SK-N-MC (cell line): Measurements from ENCODE around the gene FZD2.

ENCODE experiments used
- DNase-seq: peaks from one replicate; pipeline ENCODE4 v3.0.0-alpha.2; 2011; ENCODE audit warnings: low read depth, low spot score
- H3K27ac ChIP-seq: fragments of 200-600 bp; sonication (generic); 2 replicates; pipeline ENCODE4 v1.5.1; 2016; ENCODE audit warnings: mixed run types
- H3K36me3 ChIP-seq: fragments of 200-600 bp; sonication (generic); 2 replicates; pipeline ENCODE4 v1.6.1; 2017; ENCODE audit warnings: antibody characterized with exemption, low read length, mixed read lengths; ENCODE audit not compliant: insufficient read depth
- H3K4me3 ChIP-seq: fragments of 200-600 bp; sonication (generic); 2 replicates; pipeline ENCODE4 v1.5.1; 2016
- H3K9ac ChIP-seq: fragments of 200-600 bp; sonication (generic); 2 replicates; pipeline ENCODE4 v1.8.0; 2017; ENCODE audit warnings: mixed run types, mixed read lengths; ENCODE audit not compliant: insufficient read length
- H3K9me3 ChIP-seq: fragments of 200-600 bp; sonication (generic); 2 replicates; pipeline ENCODE4 v1.6.1; 2017; ENCODE audit warnings: low read depth, mild to moderate bottlenecking, antibody characterized with exemption, low read length, moderate library complexity, mixed read lengths
- EZH2 ChIP-seq: fragments of 200-600 bp; sonication (generic); IDR thresholded peaks from one replicate; pipeline ENCODE4 v1.6.1; 2017; ENCODE audit warnings: antibody characterized with exemption
- FOXP2 ChIP-seq: optimal IDR thresholded peaks from 2 replicates; pipeline ENCODE3; 2011; ENCODE audit warnings: mild to moderate bottlenecking, moderate library complexity; ENCODE audit not compliant: insufficient read depth; ENCODE audit errors: extremely low read length, control extremely low read depth
- POLR2AphosphoS5 ChIP-seq: IDR thresholded peaks from 2 replicates; pipeline ENCODE4 v1.6.1; 2012; ENCODE audit warnings: mild to moderate bottlenecking, low read depth, low read length, borderline replicate concordance

The FZD2 gene

GRCh38 chr17:44598932-44599297, 41.6 kb downstream of the FZD2 start:
- H3K9ac ChIP-seq, result no peak overlapping the region
- no peaks in the 10 kb centered on the region for H3K36me3 ChIP-seq
- no peaks in the 10 kb centered on the region for H3K9me3 ChIP-seq
- no peak overlapping the region for H3K4me3 ChIP-seq
- no peak for TF ChIP-seq FOXP2
- no peak for TF ChIP-seq POLR2AphosphoS5
- TF ChIP-seq EZH2, result no peak
- no peak for DNase-seq
- H3K27ac ChIP-seq, result no peak overlapping the region

GRCh38 chr17:44599298-44600175, 42.3 kb downstream of the FZD2 start:
- Histone ChIP-seq H3K9ac (no peak overlapping the region), H3K36me3 (no peaks in the 10 kb centered on the region), H3K4me3 (no peak overlapping the region), H3K27ac (no peak overlapping the region), H3K9me3 (no peaks in the 10 kb centered on the region)
- TF ChIP-seq POLR2AphosphoS5 (no peak), FOXP2 (no peak)
- no peak for DNase-seq

- H3K27ac ChIP-seq, result no peak overlapping the region
Measured at GRCh38 chr17:44601539-44601938, 44.3 kb downstream of the FZD2 start.

GRCh38 chr17:44601973-44602372, 44.7 kb downstream of the FZD2 start:
- H3K36me3 ChIP-seq, result no peaks in the 10 kb centered on the region
- no peak overlapping the region for H3K4me3 ChIP-seq
- H3K9me3 ChIP-seq, result no peaks in the 10 kb centered on the region
- no peak for DNase-seq
- no peak for TF ChIP-seq EZH2
- TF ChIP-seq FOXP2, result no peak
- no peak for TF ChIP-seq POLR2AphosphoS5
- no peak overlapping the region for H3K9ac ChIP-seq
- H3K27ac ChIP-seq, result no peak overlapping the region

More at GRCh38 chr17:44601539-44601938, 44.3 kb downstream of the FZD2 start:
- DNase-seq, result no peak
- Histone ChIP-seq H3K9ac (no peak overlapping the region), H3K4me3 (no peak overlapping the region), H3K36me3 (no peaks in the 10 kb centered on the region), H3K9me3 (no peaks in the 10 kb centered on the region)
- TF ChIP-seq EZH2 (no peak), POLR2AphosphoS5 (no peak), FOXP2 (no peak)

GRCh38 chr17:44602390-44602789, 45.1 kb downstream of the FZD2 start:
- Histone ChIP-seq H3K36me3 (no peaks in the 10 kb centered on the region), H3K27ac (no peak overlapping the region), H3K4me3 (no peak overlapping the region), H3K9me3 (no peaks in the 10 kb centered on the region), H3K9ac (no peak overlapping the region)
- TF ChIP-seq FOXP2, result no peak
- no peak for TF ChIP-seq EZH2
- no peak for TF ChIP-seq POLR2AphosphoS5
- DNase-seq, result no peak

- Histone ChIP-seq H3K36me3 (no peaks in the 10 kb centered on the region), H3K9me3 (no peaks in the 10 kb centered on the region), H3K27ac (no peak overlapping the region), H3K9ac (no peak overlapping the region), H3K4me3 (no peak overlapping the region)
- DNase-seq, result no peak
- TF ChIP-seq FOXP2, result no peak
- TF ChIP-seq EZH2, result no peak
- TF ChIP-seq POLR2AphosphoS5, result no peak
Measured at GRCh38 chr17:44602970-44603369, 45.7 kb downstream of the FZD2 start.

GRCh38 chr17:44604116-44604761, 47.0 kb downstream of the FZD2 start:
- no peak for DNase-seq
- Histone ChIP-seq H3K27ac (no peak overlapping the region), H3K9me3 (no peaks in the 10 kb centered on the region), H3K4me3 (no peak overlapping the region), H3K9ac (no peak overlapping the region), H3K36me3 (no peaks in the 10 kb centered on the region)
- no peak for TF ChIP-seq FOXP2
- no peak for TF ChIP-seq EZH2
- TF ChIP-seq POLR2AphosphoS5, result no peak

GRCh38 chr17:44604768-44605485, 47.6 kb downstream of the FZD2 start:
- TF ChIP-seq POLR2AphosphoS5, result no peak
- no peak overlapping the region for H3K4me3 ChIP-seq
- no peaks in the 10 kb centered on the region for H3K36me3 ChIP-seq
- H3K9ac ChIP-seq, result no peak overlapping the region
- no peaks in the 10 kb centered on the region for H3K9me3 ChIP-seq
- DNase-seq, result no peak
- H3K27ac ChIP-seq, result no peak overlapping the region
